GM23248 (cell line): ENCODE data around the gene AP1S3.

Experiments used
- EZH2 ChIP-seq: fragments of 200-600 bp; sonication (generic); IDR thresholded peaks from 2 replicates; pipeline ENCODE4 v1.6.1; 2018; ENCODE audit warnings: antibody characterized with exemption, mild to moderate bottlenecking; ENCODE audit not compliant: insufficient read depth, poor library complexity, severe bottlenecking
- EZH2phosphoT487 ChIP-seq: fragments of 200-600 bp; sonication (generic); IDR thresholded peaks from 2 replicates; pipeline ENCODE4 v1.6.1; 2018; ENCODE audit warnings: antibody characterized with exemption, moderate library complexity, mild to moderate bottlenecking, low read depth; ENCODE audit not compliant: insufficient read depth

DNA sequence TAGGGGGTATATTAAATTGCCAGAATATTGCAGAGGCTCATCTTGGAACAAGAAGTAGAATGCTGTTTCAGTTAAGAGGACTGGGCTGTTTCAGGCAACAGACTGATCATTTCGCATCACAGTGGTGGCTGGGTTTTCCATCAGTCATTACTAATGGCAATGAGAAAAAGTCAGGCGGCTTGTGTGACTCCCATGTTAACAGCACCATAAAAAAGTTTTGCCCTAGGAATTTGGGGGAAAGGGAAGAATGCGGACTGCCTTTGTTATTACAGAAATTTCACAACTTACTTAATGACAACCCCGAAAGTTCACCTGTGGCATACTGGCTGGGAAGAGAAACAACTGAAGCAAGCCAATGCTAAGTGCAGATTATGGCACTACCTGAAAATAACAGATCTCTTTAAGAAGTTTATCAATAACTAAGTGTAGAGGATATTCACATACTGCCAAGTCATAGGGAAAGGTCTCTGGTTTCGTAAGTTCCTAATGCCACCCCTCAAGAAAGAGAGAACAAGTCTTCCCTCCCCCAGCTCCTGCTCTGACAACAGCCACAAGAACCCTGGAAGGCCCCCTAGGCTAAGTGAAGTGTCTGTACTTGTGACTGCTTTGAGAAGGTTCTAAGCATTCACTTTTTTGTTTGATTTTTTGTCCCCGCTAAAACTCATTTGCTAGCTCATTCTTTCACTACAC, 40.5 kb upstream of the AP1S3 start:
- TF ChIP-seq EZH2 (no peak), EZH2phosphoT487 (no peak)
